Thyroid gland (tissue), 4 donors: ENCODE data around the gene IRF2BPL. TPM values are rescaled to one million over a fixed set of nuclear protein-coding genes. Genes with fewer than 3 reads are reported as not detected.

Source experiments
- DNase-seq, 2 donors: peaks; one replicate each; pipeline ENCODE4 v3.0.0-alpha.2; 2019
- H3K27ac ChIP-seq, 3 donors: fragments of 200-600 bp; sonication (generic); 1 replicate in 2 of 3; 2 replicates in 1 of 3; pipeline ENCODE4 v1.5.1; 2016 to 2019; ENCODE audit warnings: mild to moderate bottlenecking in 1 of 3, moderate library complexity in 1 of 3
- H3K27me3 ChIP-seq: fragments of 200-600 bp; sonication (generic); one replicate; pipeline ENCODE4 v1.5.1; 2019
- H3K36me3 ChIP-seq, 2 donors: fragments of 200-600 bp; sonication (generic); one replicate each; pipeline ENCODE4 v1.5.1; 2016 to 2019
- H3K4me1 ChIP-seq, 2 donors: fragments of 200-600 bp; sonication (generic); one replicate each; pipeline ENCODE4 v1.5.1; 2017 to 2019
- H3K4me3 ChIP-seq, 3 donors: fragments of 200-600 bp; sonication (generic); replicated peaks in 1 of 3; 1 replicate in 2 of 3; 2 replicates in 1 of 3; pipeline ENCODE4 v1.5.1; 2016; ENCODE audit warnings: mild to moderate bottlenecking in 1 of 3
- H3K9me3 ChIP-seq: fragments of 200-600 bp; sonication (generic); one replicate; pipeline ENCODE4 v1.5.1; 2017
- POLR2A ChIP-seq, 2 donors: fragments of 450-650 bp; IDR thresholded peaks; one replicate each; pipeline ENCODE4 v1.6.1; 2017; ENCODE audit warnings: antibody characterized with exemption in 2 of 2, mild to moderate bottlenecking in 2 of 2, moderate library complexity in 1 of 2
- WGBS, 2 donors: methylation state at CpG; one replicate each; pipeline ENCODE4 v1.1.5; 2017; 5-methylcytosine and 5-hydroxymethylcytosine counted together
- intact Hi-C: fragments of 100-400 bp; cut with DNase I; formaldehyde crosslinking; loops from one replicate; pipeline ENCODE4 v1.15.1; 2023
- total RNA-seq, 4 donors: library from RNA; depleted of rRNA; stranded (reverse); fragments of >200 nt; gene quantifications; one replicate each; pipeline ENCODE4 v1.2.3, GENCODE V29; 2016
- TF ChIP-seq, protein P1 (sequence below), 6 experiments: fragments of 200-600 bp in 3 of 6; fragments of 450-650 bp in 3 of 6; sonication (generic) in 3 of 6; IDR thresholded peaks; one replicate each; pipeline ENCODE4 v1.5.1; 2016 to 2019; ENCODE audit warnings: antibody characterized with exemption in 6 of 6, mild to moderate bottlenecking in 2 of 6, inconsistent platforms in 1 of 6, moderate library complexity in 1 of 6

Gene IRF2BPL
- total RNA-seq, 4 donors from 2014 or later: 43.9 to 103 (median 78.4) TPM

DNA sequence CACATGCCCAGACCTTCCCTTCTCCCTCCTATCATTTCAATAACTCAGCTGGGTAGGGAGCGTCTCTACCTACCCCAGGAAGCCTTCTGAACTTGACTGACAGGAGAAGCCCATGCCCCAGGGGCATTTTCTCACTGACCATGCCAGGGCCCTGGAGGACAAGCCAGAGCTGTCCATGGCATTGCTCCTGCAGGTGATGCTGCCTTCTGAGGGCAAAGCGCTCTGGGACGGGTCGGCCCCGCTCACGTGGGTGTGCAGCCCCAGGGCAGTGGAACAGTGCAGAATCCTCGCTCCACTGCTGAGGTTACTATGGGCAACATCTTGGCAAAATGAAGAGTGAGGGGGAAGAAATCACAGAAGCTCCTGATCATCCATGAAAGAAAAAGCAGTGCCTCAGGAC is 41.0 kb upstream of the IRF2BPL start:
- H3K27ac ChIP-seq: no peak overlapping the region

DNA sequence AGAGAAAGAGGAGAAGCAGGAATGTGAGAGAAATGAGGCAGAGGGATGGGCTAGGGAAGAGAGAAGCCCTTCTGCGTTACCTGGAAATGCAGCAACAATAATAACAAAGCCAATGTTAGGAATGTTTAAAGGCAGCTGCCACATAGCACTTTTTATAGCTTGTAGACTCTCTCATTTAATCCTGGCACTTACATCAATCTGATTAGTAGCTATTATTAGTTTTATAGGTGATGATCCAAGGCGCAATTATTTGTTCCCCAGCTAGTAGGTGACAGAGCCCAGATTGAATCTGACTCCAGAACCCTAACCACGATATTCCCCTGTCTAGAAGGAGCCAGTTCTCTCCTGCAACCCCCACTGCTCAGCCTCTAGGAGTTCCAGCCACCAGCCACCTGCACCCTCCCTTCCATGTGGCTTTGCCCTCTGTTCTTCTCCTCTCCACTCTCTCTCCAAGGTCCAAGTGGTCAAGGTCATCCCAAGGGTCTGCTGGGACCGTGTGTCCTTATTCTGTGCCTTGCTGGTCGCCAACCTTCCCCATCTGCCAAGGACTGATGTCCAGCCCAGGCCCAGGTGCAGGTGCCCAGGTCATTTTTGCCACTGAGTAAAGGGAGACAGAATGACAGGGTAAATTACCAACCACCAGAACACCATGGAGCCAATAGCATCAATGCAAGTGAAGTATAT is 40.2 kb upstream of the IRF2BPL start:
- no peaks in the 10 kb centered on the region for H3K27me3 ChIP-seq
- no peak for DNase-seq
- H3K4me1 ChIP-seq: peaks cover 5 to 22% of the 10 kb centered on the region in 2 donors
- WGBS, 2 donors: 59 to 63% methylated on average over 5 of the region's 5 CpGs
- TF ChIP-seq POLR2A (IDR thresholded peaks at IDR 0.05): no peak
- TF ChIP-seq, protein P1, sequence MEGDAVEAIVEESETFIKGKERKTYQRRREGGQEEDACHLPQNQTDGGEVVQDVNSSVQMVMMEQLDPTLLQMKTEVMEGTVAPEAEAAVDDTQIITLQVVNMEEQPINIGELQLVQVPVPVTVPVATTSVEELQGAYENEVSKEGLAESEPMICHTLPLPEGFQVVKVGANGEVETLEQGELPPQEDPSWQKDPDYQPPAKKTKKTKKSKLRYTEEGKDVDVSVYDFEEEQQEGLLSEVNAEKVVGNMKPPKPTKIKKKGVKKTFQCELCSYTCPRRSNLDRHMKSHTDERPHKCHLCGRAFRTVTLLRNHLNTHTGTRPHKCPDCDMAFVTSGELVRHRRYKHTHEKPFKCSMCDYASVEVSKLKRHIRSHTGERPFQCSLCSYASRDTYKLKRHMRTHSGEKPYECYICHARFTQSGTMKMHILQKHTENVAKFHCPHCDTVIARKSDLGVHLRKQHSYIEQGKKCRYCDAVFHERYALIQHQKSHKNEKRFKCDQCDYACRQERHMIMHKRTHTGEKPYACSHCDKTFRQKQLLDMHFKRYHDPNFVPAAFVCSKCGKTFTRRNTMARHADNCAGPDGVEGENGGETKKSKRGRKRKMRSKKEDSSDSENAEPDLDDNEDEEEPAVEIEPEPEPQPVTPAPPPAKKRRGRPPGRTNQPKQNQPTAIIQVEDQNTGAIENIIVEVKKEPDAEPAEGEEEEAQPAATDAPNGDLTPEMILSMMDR (IDR thresholded peaks at IDR 0.05): no peak
- H3K9me3 ChIP-seq: no peaks in the 10 kb centered on the region
- H3K27ac ChIP-seq: no peak overlapping the region
- H3K4me3 ChIP-seq: no peak overlapping the region
- no peaks in the 10 kb centered on the region for H3K36me3 ChIP-seq
- intact Hi-C loops: loop anchor here (2.0 to 5.0 kb wide), 2 partner anchors 156 to 196 kb away; no protein-coding TSS in a partner anchor

More for the DNA sequence above, 41.0 kb upstream of the IRF2BPL start:
- intact Hi-C loops: loop anchor here (2.0 to 5.0 kb wide), 2 partner anchors 157 to 197 kb away; no protein-coding TSS in a partner anchor
- Histone ChIP-seq H3K4me3 (no peak overlapping the region), H3K4me1 (peaks cover 5 to 22% of the 10 kb centered on the region in 2 donors), H3K36me3 (no peaks in the 10 kb centered on the region), H3K27me3 (no peaks in the 10 kb centered on the region), H3K9me3 (no peaks in the 10 kb centered on the region)
- DNase-seq: no peak
- WGBS, 2 donors: 79 to 84% methylated on average over 7 of the region's 7 CpGs
- TF ChIP-seq, protein P1 (IDR thresholded peaks at IDR 0.05): no peak
- TF ChIP-seq POLR2A (IDR thresholded peaks at IDR 0.05): no peak

DNA sequence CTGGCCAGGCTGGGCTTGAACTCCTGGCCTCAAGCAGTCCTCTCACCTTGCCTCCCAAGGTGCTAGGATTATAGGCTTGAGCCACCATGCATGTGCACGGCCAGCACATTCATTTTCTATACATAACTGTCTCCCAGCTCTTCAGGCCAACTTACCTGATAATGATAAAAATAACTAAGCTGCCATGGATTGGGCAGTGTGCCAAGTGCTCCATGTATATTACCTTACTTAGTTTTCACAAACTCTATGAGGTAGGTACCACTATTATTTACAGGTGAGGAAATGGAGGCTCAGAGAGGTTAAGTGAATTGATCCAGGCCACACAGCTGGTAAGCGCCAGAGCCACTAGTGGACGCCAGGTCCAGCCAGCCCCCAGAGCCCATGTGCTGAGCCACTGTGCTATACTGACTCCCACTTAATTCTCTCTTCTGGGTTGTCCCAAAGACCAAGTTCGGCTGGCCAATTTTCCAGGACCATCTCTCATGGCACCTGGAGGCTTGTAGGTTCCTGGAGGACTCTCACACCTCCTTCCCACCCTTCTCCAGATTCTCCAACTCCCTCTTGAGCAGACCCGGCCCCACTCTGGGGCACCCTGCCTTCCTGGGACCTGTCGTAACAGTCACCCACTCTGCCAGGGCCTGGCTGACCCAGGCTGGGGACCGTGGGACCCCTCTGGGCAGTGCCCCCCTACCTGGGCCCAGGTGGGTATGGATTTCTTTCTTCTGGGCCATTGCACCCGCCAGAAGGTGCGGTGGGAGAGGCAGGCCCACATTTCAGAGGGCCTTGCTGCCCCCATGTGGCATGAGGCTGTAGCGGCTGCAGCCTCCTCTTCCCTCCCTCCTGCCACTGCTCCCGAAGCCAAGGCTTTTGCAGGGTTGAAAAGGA is 39.4 kb upstream of the IRF2BPL start:
- peaks cover 5 to 22% of the 10 kb centered on the region in 2 donors for H3K4me1 ChIP-seq
- TF ChIP-seq POLR2A (IDR thresholded peaks at IDR 0.05): no peak
- TF ChIP-seq, protein P1 (IDR thresholded peaks at IDR 0.05): peak; percentile 63 to 94 (median 86)
- no peaks in the 10 kb centered on the region for H3K36me3 ChIP-seq
- no peaks in the 10 kb centered on the region for H3K9me3 ChIP-seq
- H3K27ac ChIP-seq: no peak overlapping the region
- no peaks in the 10 kb centered on the region for H3K27me3 ChIP-seq
- intact Hi-C loops: loop anchor here (2.0 to 5.0 kb wide), 2 partner anchors 156 to 195 kb away; no protein-coding TSS in a partner anchor
- WGBS, 2 donors: 45 to 47% methylated on average over 11 of the region's 11 CpGs
- peak; percentile 74 to 76 for DNase-seq
- no peak overlapping the region for H3K4me3 ChIP-seq

DNA sequence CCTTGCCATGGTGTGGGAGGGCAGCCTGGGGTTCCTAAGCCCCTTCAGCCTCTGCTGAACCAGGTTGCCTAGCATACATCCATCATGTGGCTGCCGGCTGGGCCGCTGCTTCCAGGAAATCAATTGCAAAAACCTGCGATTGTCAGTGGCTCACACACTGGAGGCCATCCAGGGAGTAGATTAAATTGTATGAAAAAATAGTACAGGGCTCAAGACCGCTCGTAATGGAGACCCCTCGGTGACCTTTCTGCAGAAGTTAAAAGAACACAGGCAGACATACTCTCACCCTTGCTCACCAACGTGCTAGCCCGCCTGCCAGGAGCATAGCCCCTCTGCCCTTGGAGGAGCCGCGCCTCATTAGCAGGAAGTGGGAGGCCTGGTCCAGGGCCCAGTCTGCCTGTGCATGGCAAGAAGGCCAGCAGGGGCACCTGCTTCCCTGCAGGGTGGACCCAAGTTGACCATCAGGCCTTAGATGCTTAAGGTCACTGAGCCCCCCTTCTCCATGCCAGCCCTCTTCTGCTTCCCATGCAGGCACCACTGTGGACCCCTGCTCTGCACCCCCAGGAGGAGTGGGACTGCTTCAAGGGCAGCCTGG is 38.2 kb upstream of the IRF2BPL start:
- DNase-seq: no peak
- intact Hi-C loops: loop anchor here (5.0 kb wide), 1 partner anchor 154 kb away; no protein-coding TSS in a partner anchor
- 74 to 89% methylated on average over 10 of the region's 10 CpGs for WGBS, 2 donors
- H3K27ac ChIP-seq: no peak overlapping the region
- no peaks in the 10 kb centered on the region for H3K9me3 ChIP-seq
- TF ChIP-seq, protein P1 (IDR thresholded peaks at IDR 0.05): no peak
- no peak for TF ChIP-seq POLR2A (IDR thresholded peaks at IDR 0.05)
- H3K4me1 ChIP-seq: peaks cover 5 to 22% of the 10 kb centered on the region in 2 donors
- no peaks in the 10 kb centered on the region for H3K27me3 ChIP-seq
- H3K4me3 ChIP-seq: no peak overlapping the region
- H3K36me3 ChIP-seq: no peaks in the 10 kb centered on the region
